Measurements from ENCODE around the gene ATP2B3. TPM values are rescaled to one million over a fixed set of nuclear protein-coding genes. Genes with fewer than 3 reads are reported as not detected.

Gene ATP2B3
- total RNA-seq = not detected

DNA sequence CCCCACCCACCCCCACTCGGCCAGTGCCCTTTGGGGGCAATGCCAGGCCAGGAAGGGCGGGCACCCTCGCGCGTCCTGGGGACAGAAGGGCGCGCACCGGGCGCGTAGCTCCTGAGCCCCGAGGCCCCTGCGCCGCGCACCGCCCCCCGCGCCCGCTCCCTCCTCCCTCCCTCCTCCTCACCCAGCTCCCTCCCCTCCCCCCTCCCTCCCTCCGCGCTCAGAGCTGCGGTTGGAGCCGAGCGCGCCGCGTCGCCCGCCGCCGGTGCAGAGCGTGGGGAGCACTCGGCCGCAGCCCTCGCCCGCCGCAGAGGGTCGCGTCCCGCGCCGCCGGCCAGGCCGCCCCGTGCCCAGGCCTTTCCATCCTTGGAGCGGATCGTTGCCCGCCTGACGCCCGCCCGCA lies at the start of gene ATP2B3:
Gene ATP2B3 (plus strand): TSS at position 220 of the 400 bp plus-strand sequence. CDS start 18,606 bp downstream, outside the sequence.
- no peaks in the 10 kb centered on the region for H3K36me3 Mint-ChIP-seq (ENCODE audit: low read depth)

DNA sequence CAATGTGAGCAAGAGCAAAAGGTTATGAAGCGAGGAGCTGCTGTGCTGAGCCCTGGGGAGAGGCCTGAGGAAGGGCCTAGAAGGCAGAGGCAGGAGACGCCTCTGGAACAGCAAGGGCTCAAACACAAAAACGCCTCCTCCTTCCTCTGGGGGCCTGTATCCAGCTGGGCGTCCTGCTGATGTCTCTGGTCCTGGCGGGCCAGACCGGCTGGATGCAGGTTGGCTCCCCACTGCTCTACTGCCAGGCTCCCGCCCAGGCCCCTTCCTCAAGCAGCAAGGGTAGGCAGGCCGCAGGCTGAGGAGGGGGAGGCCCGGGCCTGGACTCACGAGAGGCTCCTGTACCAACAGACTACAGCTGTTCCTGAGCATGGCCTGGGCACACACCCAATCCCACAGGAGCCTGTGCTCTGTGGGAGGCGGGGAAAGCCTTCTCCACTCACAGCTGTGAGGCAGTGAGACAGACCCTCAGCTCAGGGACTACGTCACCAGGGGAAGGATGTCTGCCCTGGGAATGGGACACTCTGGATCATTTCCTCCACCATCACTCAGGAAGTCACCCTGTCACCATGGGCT lies 49.3 kb upstream of the ATP2B3 start:
- Mint-ChIP-seq H3K36me3 (ENCODE audit: low read depth) (peaks cover 3% of the 10 kb centered on the region), H3K9me3 (no peaks in the 10 kb centered on the region), H3K4me1 (ENCODE audit: low read depth) (peaks cover 9% of the 10 kb centered on the region), H3K4me3 (no peak overlapping the region), H3K27me3 (no peaks in the 10 kb centered on the region), H3K27ac (no peak overlapping the region)
- POLR2A ChIA-PET = interaction anchor here (0.9 kb wide), 1 partner anchor 11 kb away, joined by 3 read pairs; no protein-coding TSS in a partner anchor
- CTCF ChIA-PET = no interaction called here
- intact Hi-C loops (cut with micrococcal nuclease) = no loop called here
- ATAC-seq = no peak
- TF ChIP-seq, protein P1, sequence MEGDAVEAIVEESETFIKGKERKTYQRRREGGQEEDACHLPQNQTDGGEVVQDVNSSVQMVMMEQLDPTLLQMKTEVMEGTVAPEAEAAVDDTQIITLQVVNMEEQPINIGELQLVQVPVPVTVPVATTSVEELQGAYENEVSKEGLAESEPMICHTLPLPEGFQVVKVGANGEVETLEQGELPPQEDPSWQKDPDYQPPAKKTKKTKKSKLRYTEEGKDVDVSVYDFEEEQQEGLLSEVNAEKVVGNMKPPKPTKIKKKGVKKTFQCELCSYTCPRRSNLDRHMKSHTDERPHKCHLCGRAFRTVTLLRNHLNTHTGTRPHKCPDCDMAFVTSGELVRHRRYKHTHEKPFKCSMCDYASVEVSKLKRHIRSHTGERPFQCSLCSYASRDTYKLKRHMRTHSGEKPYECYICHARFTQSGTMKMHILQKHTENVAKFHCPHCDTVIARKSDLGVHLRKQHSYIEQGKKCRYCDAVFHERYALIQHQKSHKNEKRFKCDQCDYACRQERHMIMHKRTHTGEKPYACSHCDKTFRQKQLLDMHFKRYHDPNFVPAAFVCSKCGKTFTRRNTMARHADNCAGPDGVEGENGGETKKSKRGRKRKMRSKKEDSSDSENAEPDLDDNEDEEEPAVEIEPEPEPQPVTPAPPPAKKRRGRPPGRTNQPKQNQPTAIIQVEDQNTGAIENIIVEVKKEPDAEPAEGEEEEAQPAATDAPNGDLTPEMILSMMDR (IDR thresholded peaks at IDR 0.05) = no peak
- no peak for DNase-seq

More for the DNA sequence above, at the start of gene ATP2B3:
- ChIA-PET CTCF (no interaction called here), POLR2A (no interaction called here)
- ATAC-seq (no peak), DNase-seq (no peak)
- no peak within 1 kb of the TSS for H3K4me3 Mint-ChIP-seq
- TF ChIP-seq, protein P1 (IDR thresholded peaks at IDR 0.05) = no peak
- no peaks in the 10 kb centered on the region for H3K4me1 Mint-ChIP-seq (ENCODE audit: low read depth)
- intact Hi-C loops (cut with micrococcal nuclease) = no loop called here
- peaks cover 23% of the 10 kb centered on the region for H3K27me3 Mint-ChIP-seq
- H3K9me3 Mint-ChIP-seq = no peaks in the 10 kb centered on the region
- no peak within 1 kb of the TSS for H3K27ac Mint-ChIP-seq

DNA sequence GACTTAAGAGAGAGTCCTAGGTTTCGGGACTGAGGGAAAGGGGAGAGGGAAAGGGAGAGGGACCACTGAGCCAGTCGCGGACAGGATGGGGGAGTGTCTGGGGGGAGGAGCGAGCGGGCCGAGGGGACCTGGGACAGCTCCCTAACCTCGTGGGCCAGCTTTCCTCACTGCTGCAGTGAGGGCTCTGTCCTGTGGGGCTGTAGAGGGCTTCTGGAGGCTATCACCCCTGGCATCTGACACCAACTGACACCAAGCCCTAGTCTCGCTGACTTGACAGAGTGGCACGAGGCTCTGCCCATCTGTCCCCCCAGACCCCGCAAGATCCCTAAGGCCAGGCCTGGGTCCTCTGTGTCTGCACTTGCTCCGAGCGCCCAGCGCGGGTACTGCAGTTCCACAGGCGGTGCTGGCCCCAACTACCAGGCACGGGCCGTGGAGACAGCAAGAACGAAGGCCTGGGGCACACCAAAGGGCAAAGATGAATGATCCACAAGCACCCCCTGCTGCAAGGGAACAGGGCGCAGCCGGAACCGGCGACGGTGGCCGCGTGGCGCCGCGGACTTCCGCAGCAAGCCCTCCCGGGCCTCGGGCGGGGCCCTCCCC lies 47.5 kb upstream of the ATP2B3 start:
- peak overlapping the region; percentile 81 for H3K4me3 Mint-ChIP-seq
- peak; percentile 12 for ATAC-seq
- DNase-seq = peak; percentile 48
- peaks cover 13% of the 10 kb centered on the region for H3K4me1 Mint-ChIP-seq (ENCODE audit: low read depth)
- H3K27me3 Mint-ChIP-seq = no peaks in the 10 kb centered on the region
- peak overlapping the region; percentile 78 for H3K27ac Mint-ChIP-seq
- peaks cover 3% of the 10 kb centered on the region for H3K36me3 Mint-ChIP-seq (ENCODE audit: low read depth)
- TF ChIP-seq, protein P1 (IDR thresholded peaks at IDR 0.05) = peak; percentile 29
- ChIA-PET CTCF (interaction anchor here (0.6 to 4.2 kb wide), 8 partner anchors 12 to 528 kb away, joined by 3 to 43 read pairs (median 4); no protein-coding TSS in a partner anchor), POLR2A (interaction anchor here (0.7 kb wide), 1 partner anchor 10 kb away, joined by 3 read pairs; no protein-coding TSS in a partner anchor)
- intact Hi-C loops (cut with micrococcal nuclease) = loop anchor here (5.0 kb wide), 1 partner anchor 37 kb away; no protein-coding TSS in a partner anchor
- no peaks in the 10 kb centered on the region for H3K9me3 Mint-ChIP-seq

DNA sequence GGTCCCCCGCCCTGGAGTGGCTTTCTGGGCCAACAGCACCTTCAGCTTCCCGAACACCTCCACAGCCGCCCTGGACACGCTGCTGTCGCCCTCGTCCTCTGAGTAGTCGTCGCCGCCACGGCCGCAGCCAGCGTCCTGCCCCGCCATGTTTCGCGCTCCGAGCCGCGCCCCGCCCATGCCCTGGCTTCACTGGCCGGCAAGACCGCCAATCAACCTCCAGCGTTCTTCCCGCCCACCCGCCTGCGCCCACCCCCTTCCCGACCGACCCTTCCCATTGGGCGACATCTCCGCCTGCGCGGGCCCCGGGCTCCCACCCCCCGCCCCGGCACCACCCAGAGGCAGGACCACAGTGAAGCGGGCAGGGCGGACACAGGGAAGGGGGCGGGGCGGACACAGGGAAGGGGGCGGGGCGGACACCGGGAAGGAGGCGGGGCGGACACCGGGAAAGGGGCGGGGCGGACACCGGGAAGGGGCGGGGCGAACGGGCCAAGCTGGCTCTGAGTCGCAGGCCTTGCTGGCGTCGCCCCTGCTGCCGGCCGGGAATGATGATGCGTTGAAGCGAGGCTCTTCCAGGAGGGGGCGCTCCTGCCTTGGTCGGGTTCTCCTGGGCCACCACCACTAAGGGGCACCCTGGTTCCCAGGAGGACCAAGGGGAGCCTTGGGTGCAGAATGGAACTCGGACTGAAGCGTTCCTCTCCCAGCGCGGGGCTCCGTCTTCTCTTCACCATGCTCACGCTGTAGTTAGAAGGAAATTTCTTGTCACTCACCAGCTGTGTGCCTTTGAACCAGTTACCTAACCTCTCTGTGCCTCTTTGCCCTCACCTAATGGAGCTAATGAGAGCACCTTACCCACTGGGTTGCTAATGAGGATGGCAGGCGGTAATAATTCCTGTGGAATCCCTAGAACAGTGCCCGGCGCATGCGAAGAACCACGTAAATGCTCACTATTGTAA lies 46.8 kb upstream of the ATP2B3 start, which contains the start of gene HAUS7:
Gene HAUS7 (minus strand): TSS at position 166 of the 953 bp plus-strand sequence. CDS start 19 bp downstream, at position 147.
- no peaks in the 10 kb centered on the region for H3K27me3 Mint-ChIP-seq
- POLR2A ChIA-PET = interaction anchor here (0.7 kb wide), 1 partner anchor 10 kb away, joined by 3 read pairs; no protein-coding TSS in a partner anchor

More for the DNA sequence above, 46.8 kb upstream of the ATP2B3 start, which contains the start of gene HAUS7:
- H3K36me3 Mint-ChIP-seq (ENCODE audit: low read depth) = peaks cover 3% of the 10 kb centered on the region
- peak within 1 kb of the TSS; percentile 78 for H3K27ac Mint-ChIP-seq
- H3K4me1 Mint-ChIP-seq (ENCODE audit: low read depth) = peaks cover 17% of the 10 kb centered on the region
- peak within 1 kb of the TSS; percentile 81 for H3K4me3 Mint-ChIP-seq
- TF ChIP-seq, protein P1 (IDR thresholded peaks at IDR 0.05) = peak; percentile 33
- intact Hi-C loops (cut with micrococcal nuclease) = loop anchor here (5.0 kb wide), 1 partner anchor 37 kb away; no protein-coding TSS in a partner anchor
- no peaks in the 10 kb centered on the region for H3K9me3 Mint-ChIP-seq
- ATAC-seq (peak; percentile 88), DNase-seq (peak; percentile 89)
- CTCF ChIA-PET = interaction anchor here (0.6 to 4.2 kb wide), 10 partner anchors 9 to 529 kb away, joined by 3 to 43 read pairs (median 4); no protein-coding TSS in a partner anchor

Data from activated CD8-positive, alpha-beta T cell treated with anti-CD3 and anti-CD28 coated beads for 36 hours (primary cell).